ENCODE measurements around the gene SLC1A4.

The SLC1A4 gene

DNA sequence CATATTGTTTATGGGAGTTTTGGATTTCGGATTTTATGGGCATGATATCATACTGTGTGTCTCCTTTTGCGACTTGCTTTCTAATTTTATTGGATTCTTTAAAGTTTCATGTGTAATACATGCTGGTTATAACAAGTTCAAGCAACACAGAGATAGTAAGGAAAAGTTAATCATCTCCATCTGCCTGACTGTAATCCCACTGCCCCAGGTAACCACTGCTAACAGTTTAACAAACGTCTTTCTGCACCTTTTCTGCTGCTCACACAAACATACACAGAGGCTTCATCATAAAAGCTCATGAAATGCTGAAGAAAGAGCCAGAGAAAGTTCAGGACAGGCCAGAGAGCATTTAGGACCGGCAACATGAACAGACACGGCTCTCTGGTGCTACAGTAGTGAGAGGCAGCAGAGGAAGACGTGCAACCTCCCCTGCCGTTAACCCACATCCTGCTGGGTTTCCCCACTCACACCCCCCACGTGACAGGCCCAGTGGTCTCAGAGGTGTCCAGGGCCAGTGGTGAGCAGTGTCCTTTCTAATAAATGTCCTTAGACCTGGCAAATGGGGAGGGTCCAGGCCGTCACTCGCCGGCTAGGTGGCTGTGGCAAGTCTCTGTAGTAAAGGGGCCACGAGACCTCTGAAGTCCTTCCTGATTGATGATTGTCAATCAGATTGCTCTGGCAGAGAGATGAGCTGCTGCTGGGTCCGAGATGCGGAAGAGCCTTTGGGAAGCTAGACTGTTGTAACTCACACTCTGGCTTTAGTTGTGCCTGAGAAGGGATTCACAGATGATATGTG is 43.0 kb upstream of the SLC1A4 start:
- TF ChIP-seq, protein P1, sequence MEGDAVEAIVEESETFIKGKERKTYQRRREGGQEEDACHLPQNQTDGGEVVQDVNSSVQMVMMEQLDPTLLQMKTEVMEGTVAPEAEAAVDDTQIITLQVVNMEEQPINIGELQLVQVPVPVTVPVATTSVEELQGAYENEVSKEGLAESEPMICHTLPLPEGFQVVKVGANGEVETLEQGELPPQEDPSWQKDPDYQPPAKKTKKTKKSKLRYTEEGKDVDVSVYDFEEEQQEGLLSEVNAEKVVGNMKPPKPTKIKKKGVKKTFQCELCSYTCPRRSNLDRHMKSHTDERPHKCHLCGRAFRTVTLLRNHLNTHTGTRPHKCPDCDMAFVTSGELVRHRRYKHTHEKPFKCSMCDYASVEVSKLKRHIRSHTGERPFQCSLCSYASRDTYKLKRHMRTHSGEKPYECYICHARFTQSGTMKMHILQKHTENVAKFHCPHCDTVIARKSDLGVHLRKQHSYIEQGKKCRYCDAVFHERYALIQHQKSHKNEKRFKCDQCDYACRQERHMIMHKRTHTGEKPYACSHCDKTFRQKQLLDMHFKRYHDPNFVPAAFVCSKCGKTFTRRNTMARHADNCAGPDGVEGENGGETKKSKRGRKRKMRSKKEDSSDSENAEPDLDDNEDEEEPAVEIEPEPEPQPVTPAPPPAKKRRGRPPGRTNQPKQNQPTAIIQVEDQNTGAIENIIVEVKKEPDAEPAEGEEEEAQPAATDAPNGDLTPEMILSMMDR (IDR thresholded peaks at IDR 0.05; ENCODE audit: low read depth, low read length, missing control alignments): no peak
- H3K4me3 ChIP-seq (ENCODE audit: low read depth, low read length): peak overlapping the region; percentile 3; the same call in 1 of the 2 replicates
- DNase-seq (ENCODE audit: low read depth): peak; percentile 72

DNA sequence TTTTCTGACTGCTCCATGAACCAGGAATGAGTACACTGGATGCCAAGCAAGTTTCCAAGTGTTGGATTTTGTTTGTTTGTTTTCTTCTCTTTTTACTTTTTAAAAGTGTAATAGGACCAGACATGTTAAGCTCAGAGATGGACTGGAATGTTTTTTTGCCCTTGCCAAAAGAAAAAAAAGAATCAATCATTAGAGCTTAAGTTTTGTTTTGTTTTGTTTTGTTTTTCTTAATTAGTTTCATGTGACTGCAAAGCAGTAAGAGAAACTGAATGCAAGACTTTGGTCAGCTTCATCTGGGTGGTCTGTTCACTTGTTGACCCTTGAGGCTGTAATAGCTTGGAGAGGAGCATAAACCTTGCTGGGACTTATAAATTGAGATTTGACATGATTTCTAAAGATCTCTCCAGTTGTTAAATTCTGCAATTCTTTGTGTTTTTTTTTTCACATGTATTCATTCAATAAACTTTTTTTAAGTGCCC is 42.4 kb upstream of the SLC1A4 start:
- DNase-seq (ENCODE audit: low read depth): no peak
- H3K4me3 ChIP-seq (ENCODE audit: low read depth, low read length): peak overlapping the region; percentile 0; the same call in 1 of the 2 replicates
- TF ChIP-seq, protein P1 (IDR thresholded peaks at IDR 0.05; ENCODE audit: low read depth, low read length, missing control alignments): no peak

DNA sequence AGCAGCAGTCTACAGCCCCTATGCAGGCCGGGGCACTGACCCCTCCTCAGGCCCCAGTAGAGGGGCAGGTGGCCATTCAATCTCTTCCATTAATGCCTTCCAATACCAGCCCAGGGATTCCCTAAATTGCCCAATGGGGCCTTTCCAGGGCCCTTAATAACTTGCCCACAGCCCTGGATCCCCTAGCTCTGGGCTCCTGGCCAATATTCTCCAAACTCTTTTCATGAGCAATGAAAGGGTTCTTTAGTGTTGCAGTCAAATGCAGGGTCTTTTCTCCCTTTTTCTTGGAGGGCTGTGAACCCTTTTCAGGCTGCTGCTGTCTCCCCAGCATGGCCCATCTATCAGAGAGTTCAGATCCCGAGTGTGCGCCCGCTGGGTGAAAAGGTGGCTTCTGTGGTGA is 41.3 kb upstream of the SLC1A4 start:
- DNase-seq (ENCODE audit: low read depth): no peak
- TF ChIP-seq, protein P1 (IDR thresholded peaks at IDR 0.05; ENCODE audit: low read depth, low read length, missing control alignments): no peak
- H3K4me3 ChIP-seq (ENCODE audit: low read depth, low read length): no peak overlapping the region

DNA sequence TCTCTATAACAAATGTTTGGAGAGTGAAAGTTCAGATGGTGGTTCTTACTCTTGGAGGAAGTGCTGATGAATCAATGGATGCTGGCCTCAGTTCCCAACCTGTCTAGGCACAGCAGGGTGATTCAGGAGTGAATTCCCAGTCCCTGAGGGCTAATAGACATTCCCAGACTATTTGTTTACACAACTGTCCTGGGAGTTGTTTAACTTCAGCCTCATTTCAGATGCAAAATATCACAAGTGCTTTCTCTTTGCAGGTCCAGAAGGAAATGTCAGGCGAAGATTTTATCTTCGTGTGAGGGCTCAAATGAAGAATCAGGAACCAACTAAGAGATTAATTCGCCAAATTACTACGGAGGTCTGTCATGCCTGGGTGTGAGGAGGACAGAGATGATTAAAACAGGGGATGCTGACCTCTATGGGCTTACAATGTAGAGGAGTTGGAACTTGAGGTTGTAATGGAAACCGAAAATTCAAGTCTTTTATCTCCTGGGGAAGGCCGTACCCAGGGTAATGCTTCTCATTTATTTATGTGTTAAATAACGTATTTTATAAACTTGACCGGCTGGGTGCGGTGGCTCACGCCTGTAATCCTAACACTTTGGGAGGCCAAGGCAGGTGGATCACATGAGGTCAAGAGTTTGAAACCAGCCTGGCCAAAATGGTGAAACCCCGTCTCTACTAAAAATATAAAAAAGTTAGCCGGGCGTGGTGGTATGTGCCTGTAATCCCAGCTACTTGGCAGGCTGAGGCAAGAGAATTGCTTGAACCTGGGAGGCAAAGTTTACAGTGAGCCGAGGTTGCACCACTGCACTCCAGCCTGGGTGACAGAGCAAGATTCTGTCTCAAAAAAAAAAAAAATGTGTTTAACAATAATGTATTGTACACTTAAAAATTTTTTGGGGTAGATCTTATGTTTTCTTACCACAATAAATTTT is 38.7 kb upstream of the SLC1A4 start:
- DNase-seq (ENCODE audit: low read depth): no peak
- TF ChIP-seq, protein P1 (IDR thresholded peaks at IDR 0.05; ENCODE audit: low read depth, low read length, missing control alignments): no peak
- no peak overlapping the region for H3K4me3 ChIP-seq (ENCODE audit: low read depth, low read length)

DNA sequence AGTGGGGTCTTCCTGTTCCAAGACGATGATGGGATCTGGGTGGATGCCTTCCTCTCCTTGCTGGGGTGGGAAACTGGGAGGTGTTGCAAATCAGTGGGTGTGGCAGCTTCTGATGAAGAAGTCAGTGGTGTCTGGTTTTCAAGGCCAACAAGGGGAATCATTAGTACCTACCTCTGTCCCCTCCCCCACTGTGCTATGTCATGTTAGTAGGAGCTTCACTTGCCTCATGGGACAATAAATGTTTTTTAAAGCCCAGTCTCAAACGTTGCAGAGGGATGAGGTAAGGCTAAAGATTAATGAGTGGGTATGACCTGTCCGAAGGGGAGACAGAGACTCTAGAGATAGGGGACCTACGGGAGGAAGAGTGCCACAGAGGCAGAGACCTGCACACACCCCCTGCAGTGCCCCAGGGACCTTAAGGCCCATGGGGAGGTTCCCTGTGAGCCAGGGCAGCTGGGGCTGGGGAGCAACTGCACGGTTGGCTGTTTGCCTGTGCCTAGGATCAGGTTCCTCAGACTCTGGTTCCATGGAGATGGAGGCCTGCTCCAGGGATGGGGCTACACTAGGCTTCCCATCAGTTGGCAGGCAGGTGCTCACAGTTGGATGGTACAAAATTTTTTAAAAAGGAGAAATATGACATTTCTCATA is 37.8 kb upstream of the SLC1A4 start:
- H3K4me3 ChIP-seq (ENCODE audit: low read depth, low read length): no peak overlapping the region
- DNase-seq (ENCODE audit: low read depth): no peak
- TF ChIP-seq, protein P1 (IDR thresholded peaks at IDR 0.05; ENCODE audit: low read depth, low read length, missing control alignments): no peak

DNA sequence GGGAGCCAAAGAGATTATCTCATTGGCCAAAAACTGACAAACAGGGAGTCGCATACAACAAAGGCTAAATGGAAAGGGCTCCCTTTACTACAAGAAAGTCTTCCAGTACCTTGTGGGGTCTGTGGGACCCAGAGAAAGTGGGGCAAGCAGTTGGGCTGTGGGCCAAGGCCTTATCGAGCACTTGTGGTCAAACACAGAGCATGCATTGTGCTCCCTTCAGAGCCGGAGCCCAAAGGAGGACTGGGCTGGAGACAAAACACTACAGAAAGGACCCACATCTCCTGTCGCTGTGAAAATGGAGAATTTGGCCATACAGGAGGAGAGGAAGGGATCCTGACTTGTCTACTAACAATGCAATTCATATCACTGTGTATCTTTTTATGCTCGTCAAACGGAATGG is 37.1 kb upstream of the SLC1A4 start:
- DNase-seq (ENCODE audit: low read depth): no peak
- TF ChIP-seq, protein P1 (IDR thresholded peaks at IDR 0.05; ENCODE audit: low read depth, low read length, missing control alignments): no peak
- no peak overlapping the region for H3K4me3 ChIP-seq (ENCODE audit: low read depth, low read length)
